ENCODE measurements around the gene MYNN. TPM values are rescaled to one million over a fixed set of nuclear protein-coding genes. Genes with fewer than 3 reads are reported as not detected.

The MYNN gene
- total RNA-seq, 1 experiment from 2014 or later, result 20.5 TPM

- TF ChIP-seq CTCF (conservative IDR thresholded peaks at IDR 0.05; ENCODE audit: low read depth, low read length) (no peak), EZH2 (IDR thresholded peaks at IDR 0.05; ENCODE audit: borderline replicate concordance, low read depth, low read length, poor library complexity, severe bottlenecking) (no peak)
- no TSS peak for BruUV-seq (replicated peaks)
- POLR2A ChIA-PET (ENCODE audit: low non-redundant PET), result no interaction called here
Observed at GRCh38 chr3:169836942-169837275, 63.7 kb downstream of the MYNN start.

DNA sequence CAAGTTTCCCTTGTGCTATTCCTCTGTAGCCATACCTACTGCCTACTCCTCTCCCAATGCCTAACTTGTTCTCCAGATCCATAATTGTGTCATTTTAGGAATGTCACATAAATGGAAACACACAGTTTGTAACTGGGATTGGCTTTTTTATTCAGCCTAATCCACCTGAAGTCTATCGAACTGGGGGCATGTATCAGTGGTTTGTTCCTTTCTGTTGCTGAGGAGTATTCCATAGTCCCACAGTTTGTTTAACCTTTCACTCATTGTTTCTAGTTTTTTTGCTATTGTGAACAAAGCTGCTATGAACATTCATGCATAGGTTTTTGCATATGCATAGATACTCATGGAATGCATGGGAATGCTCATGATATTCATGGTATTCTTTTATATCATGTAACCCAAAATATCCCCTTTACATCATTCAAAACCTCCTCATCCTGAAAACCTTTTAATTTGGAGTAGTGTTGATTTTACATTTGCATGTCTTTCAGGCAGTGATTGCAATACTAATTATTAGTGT, 65.4 kb downstream of the MYNN start:
- POLR2A ChIA-PET (ENCODE audit: low non-redundant PET), result no interaction called here
- TF ChIP-seq EZH2 (IDR thresholded peaks at IDR 0.05; ENCODE audit: borderline replicate concordance, low read depth, low read length, poor library complexity, severe bottlenecking), result no peak
- BruUV-seq (replicated peaks), result no TSS peak

More at GRCh38 chr3:169836942-169837275, 63.7 kb downstream of the MYNN start:
- CTCF ChIA-PET, result no interaction called here
- H3K4me1 ChIP-seq (ENCODE audit: insufficient read depth, low read length, poor library complexity, severe bottlenecking), result no peaks in the 10 kb centered on the region
- H3K4me3 ChIP-seq (ENCODE audit: low read depth, low read length, poor library complexity, severe bottlenecking), result no peak overlapping the region
- H3K27me3 ChIP-seq (replicated peaks; ENCODE audit: insufficient read depth, low read depth, low read length, poor library complexity), result no peaks in the 10 kb centered on the region
- no peaks in the 10 kb centered on the region for H3K36me3 ChIP-seq (ENCODE audit: insufficient read depth, low read length, poor library complexity, severe bottlenecking)
- H3K27ac ChIP-seq (ENCODE audit: low read depth, low read length, poor library complexity, severe bottlenecking), result no peak overlapping the region
- no peak for DNase-seq (ENCODE audit: low spot score)
- intact Hi-C loops (cut with micrococcal nuclease; ENCODE audit: unreplicated experiment), result no loop called here
- H3K9me3 ChIP-seq (ENCODE audit: low read depth, low read length, poor library complexity, severe bottlenecking), result no peaks in the 10 kb centered on the region

More for the DNA sequence above, 65.4 kb downstream of the MYNN start:
- Histone ChIP-seq H3K4me3 (ENCODE audit: low read depth, low read length, poor library complexity, severe bottlenecking) (no peak overlapping the region), H3K4me1 (ENCODE audit: insufficient read depth, low read length, poor library complexity, severe bottlenecking) (no peaks in the 10 kb centered on the region), H3K36me3 (ENCODE audit: insufficient read depth, low read length, poor library complexity, severe bottlenecking) (no peaks in the 10 kb centered on the region), H3K27me3 (replicated peaks; ENCODE audit: insufficient read depth, low read depth, low read length, poor library complexity) (no peaks in the 10 kb centered on the region), H3K9me3 (ENCODE audit: low read depth, low read length, poor library complexity, severe bottlenecking) (no peaks in the 10 kb centered on the region), H3K27ac (ENCODE audit: low read depth, low read length, poor library complexity, severe bottlenecking) (no peak overlapping the region)
- intact Hi-C loops (cut with micrococcal nuclease; ENCODE audit: unreplicated experiment), result no loop called here
- CTCF ChIA-PET, result no interaction called here
- no peak for DNase-seq (ENCODE audit: low spot score)

Other genes with a start within 250 kb of the MYNN start
- not detected in 2 replicates for gene MECOM, start 109.7 kb upstream of the MYNN start, total RNA-seq (2021)
- gene TERC, start 8.3 kb upstream of the MYNN start, total RNA-seq (2021), result 5.8 and 16.7 TPM in 2 replicates
- gene ACTRT3, start 3.8 kb upstream of the MYNN start, total RNA-seq (2021), result 1.3 and 2.3 TPM in 2 replicates
- gene LRRIQ4, start 39.5 kb downstream of the MYNN start, total RNA-seq (2021), result 0.15 and 0.17 TPM in 2 replicates
- gene LRRC34, start 39.5 kb downstream of the MYNN start, total RNA-seq (2021), result 9.4 and 9.7 TPM in 2 replicates
- gene LRRC31, start 96.5 kb downstream of the MYNN start, total RNA-seq (2021), result not detected in 2 replicates
- not detected in 2 replicates for gene SAMD7, start 138.2 kb downstream of the MYNN start, total RNA-seq (2021)
- gene SEC62, start 193.4 kb downstream of the MYNN start, total RNA-seq (2021), result 80.9 and 83.9 TPM in 2 replicates

Data from A673 (cell line).